ENCODE results near the gene SMTNL2.

The SMTNL2 gene

GRCh38 chr17:4548721-4549531 lies 35.4 kb upstream of the SMTNL2 start:
- H3K27ac Mint-ChIP-seq = no peak overlapping the region
- no peak for TF ChIP-seq CTCF (IDR thresholded peaks at IDR 0.05)
- no peak overlapping the region for H3K4me3 Mint-ChIP-seq
- peaks cover 12% of the 10 kb centered on the region for H3K4me1 Mint-ChIP-seq
- DNase-seq = no peak
- no peaks in the 10 kb centered on the region for H3K27me3 Mint-ChIP-seq (ENCODE audit: low read depth, poor library complexity)
- no peaks in the 10 kb centered on the region for H3K9me3 Mint-ChIP-seq
- H3K36me3 Mint-ChIP-seq (ENCODE audit: low read depth) = peaks cover 10% of the 10 kb centered on the region

- Mint-ChIP-seq H3K27ac (no peak overlapping the region), H3K27me3 (ENCODE audit: low read depth, poor library complexity) (no peaks in the 10 kb centered on the region), H3K4me3 (no peak overlapping the region), H3K36me3 (ENCODE audit: low read depth) (peaks cover 10% of the 10 kb centered on the region), H3K9me3 (no peaks in the 10 kb centered on the region), H3K4me1 (peaks cover 18% of the 10 kb centered on the region)
- no peak for DNase-seq
- TF ChIP-seq CTCF (IDR thresholded peaks at IDR 0.05) = no peak
Measured at GRCh38 chr17:4549781-4550533, 34.4 kb upstream of the SMTNL2 start.

GRCh38 chr17:4550534-4551039 lies 33.7 kb upstream of the SMTNL2 start:
- no peak overlapping the region for H3K27ac Mint-ChIP-seq
- H3K4me1 Mint-ChIP-seq = peaks cover 22% of the 10 kb centered on the region
- no peaks in the 10 kb centered on the region for H3K9me3 Mint-ChIP-seq
- H3K27me3 Mint-ChIP-seq (ENCODE audit: low read depth, poor library complexity) = no peaks in the 10 kb centered on the region
- peaks cover 10% of the 10 kb centered on the region for H3K36me3 Mint-ChIP-seq (ENCODE audit: low read depth)
- TF ChIP-seq CTCF (IDR thresholded peaks at IDR 0.05) = no peak
- DNase-seq = no peak
- H3K4me3 Mint-ChIP-seq = no peak overlapping the region

GRCh38 chr17:4551141-4551540 lies 33.2 kb upstream of the SMTNL2 start:
- Mint-ChIP-seq H3K27ac (no peak overlapping the region), H3K4me1 (peaks cover 27% of the 10 kb centered on the region), H3K36me3 (ENCODE audit: low read depth) (peaks cover 10% of the 10 kb centered on the region), H3K9me3 (no peaks in the 10 kb centered on the region), H3K4me3 (no peak overlapping the region), H3K27me3 (ENCODE audit: low read depth, poor library complexity) (no peaks in the 10 kb centered on the region)
- TF ChIP-seq CTCF (IDR thresholded peaks at IDR 0.05) = no peak
- DNase-seq = no peak

- Mint-ChIP-seq H3K27ac (no peak overlapping the region), H3K4me1 (peaks cover 35% of the 10 kb centered on the region), H3K9me3 (no peaks in the 10 kb centered on the region), H3K4me3 (no peak overlapping the region), H3K36me3 (ENCODE audit: low read depth) (peaks cover 10% of the 10 kb centered on the region), H3K27me3 (ENCODE audit: low read depth, poor library complexity) (no peaks in the 10 kb centered on the region)
- TF ChIP-seq CTCF (IDR thresholded peaks at IDR 0.05) = no peak
- no peak for DNase-seq
Measured at GRCh38 chr17:4551796-4552525, 32.4 kb upstream of the SMTNL2 start.
